ENCODE measurements around the gene ABHD2.

DNA sequence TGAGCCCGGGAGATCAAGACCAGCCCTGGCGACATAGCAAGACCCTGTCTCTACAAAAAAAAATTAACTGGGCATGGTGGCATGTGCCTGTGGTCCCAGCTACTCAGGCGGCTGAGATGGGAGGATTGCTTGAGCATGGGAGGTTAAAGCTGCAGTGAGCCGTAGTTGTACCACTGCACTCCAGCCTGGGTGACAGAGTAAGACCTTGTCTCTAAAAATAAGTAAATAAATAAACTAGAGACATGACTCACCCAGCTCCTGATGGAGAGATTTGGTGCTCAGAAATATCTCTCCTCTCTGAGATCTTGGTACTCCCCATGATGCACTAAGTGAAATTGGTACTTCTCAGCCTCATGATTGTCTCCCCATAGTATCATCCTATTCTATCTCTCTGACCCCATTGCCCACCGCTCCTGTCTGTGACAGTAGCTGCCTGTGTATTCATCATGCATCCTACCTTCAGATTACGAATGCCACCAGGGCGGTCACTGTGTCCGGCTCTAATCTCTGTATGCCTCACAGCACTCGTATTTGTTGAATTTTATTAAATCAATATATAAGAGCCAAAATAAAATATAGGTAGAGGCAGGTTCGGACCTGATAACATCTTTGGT, 50.9 kb downstream of the ABHD2 start:
- TF ChIP-seq, protein P1, sequence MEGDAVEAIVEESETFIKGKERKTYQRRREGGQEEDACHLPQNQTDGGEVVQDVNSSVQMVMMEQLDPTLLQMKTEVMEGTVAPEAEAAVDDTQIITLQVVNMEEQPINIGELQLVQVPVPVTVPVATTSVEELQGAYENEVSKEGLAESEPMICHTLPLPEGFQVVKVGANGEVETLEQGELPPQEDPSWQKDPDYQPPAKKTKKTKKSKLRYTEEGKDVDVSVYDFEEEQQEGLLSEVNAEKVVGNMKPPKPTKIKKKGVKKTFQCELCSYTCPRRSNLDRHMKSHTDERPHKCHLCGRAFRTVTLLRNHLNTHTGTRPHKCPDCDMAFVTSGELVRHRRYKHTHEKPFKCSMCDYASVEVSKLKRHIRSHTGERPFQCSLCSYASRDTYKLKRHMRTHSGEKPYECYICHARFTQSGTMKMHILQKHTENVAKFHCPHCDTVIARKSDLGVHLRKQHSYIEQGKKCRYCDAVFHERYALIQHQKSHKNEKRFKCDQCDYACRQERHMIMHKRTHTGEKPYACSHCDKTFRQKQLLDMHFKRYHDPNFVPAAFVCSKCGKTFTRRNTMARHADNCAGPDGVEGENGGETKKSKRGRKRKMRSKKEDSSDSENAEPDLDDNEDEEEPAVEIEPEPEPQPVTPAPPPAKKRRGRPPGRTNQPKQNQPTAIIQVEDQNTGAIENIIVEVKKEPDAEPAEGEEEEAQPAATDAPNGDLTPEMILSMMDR (IDR thresholded peaks at IDR 0.05; ENCODE audit: low read depth, low read length): no peak
- TF ChIP-seq POLR2A (IDR thresholded peaks at IDR 0.05; ENCODE audit: extremely low read depth, insufficient read length): no peak
- TF ChIP-seq, protein P2, sequence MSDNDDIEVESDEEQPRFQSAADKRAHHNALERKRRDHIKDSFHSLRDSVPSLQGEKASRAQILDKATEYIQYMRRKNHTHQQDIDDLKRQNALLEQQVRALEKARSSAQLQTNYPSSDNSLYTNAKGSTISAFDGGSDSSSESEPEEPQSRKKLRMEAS (IDR thresholded peaks at IDR 0.05; ENCODE audit: low read depth, low read length): no peak
- TF ChIP-seq MYC (IDR thresholded peaks at IDR 0.05; ENCODE audit: low read depth, low read length): no peak
